Measurements from ENCODE around the gene ECT2L. TPM values are rescaled to one million over a fixed set of nuclear protein-coding genes. Genes with fewer than 3 reads are reported as not detected.

ECT2L gene
- total and polyA plus RNA-seq, 3 donors from 2014 or later: 0.16 to 1.6 (median 0.19) TPM

DNA sequence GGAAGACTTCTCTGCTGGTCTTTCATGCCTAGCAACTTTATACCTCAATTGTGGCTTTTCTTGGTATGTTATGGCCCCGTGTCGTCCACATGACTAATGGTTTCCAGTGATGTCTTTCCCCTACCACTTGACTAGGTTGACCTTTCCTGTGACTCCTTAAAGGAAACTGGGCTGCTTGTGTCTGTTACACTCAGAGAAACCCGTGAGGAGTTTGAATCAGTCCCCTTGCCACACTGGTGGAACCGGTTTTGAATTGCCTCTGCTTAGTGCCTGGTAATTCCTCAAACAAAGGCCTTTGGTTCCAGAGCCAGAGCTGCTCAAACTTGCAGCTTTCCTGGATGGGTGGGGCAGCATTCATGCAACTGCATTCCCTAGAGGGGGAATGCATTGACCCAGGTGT, 21.9 kb downstream of the ECT2L start:
- no peaks in the 10 kb centered on the region for H3K27me3 ChIP-seq
- intact Hi-C loops (cut with DNase I; ENCODE audit: low total_unique reads): no loop called here
- no peaks in the 10 kb centered on the region for H3K36me3 ChIP-seq (ENCODE audit: low read depth, missing control alignments)
- no peak overlapping the region for H3K4me3 ChIP-seq
- no peak overlapping the region for H3K27ac ChIP-seq
- 87 to 91% methylated on average over 4 of the region's 4 CpGs for WGBS, 2 donors
- TF ChIP-seq, protein P1, sequence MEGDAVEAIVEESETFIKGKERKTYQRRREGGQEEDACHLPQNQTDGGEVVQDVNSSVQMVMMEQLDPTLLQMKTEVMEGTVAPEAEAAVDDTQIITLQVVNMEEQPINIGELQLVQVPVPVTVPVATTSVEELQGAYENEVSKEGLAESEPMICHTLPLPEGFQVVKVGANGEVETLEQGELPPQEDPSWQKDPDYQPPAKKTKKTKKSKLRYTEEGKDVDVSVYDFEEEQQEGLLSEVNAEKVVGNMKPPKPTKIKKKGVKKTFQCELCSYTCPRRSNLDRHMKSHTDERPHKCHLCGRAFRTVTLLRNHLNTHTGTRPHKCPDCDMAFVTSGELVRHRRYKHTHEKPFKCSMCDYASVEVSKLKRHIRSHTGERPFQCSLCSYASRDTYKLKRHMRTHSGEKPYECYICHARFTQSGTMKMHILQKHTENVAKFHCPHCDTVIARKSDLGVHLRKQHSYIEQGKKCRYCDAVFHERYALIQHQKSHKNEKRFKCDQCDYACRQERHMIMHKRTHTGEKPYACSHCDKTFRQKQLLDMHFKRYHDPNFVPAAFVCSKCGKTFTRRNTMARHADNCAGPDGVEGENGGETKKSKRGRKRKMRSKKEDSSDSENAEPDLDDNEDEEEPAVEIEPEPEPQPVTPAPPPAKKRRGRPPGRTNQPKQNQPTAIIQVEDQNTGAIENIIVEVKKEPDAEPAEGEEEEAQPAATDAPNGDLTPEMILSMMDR (IDR thresholded peaks at IDR 0.05): no peak
- no peak for TF ChIP-seq POLR2A (IDR thresholded peaks at IDR 0.05)
- H3K4me1 ChIP-seq: no peaks in the 10 kb centered on the region
- no peak for DNase-seq
- no peaks in the 10 kb centered on the region for H3K9me3 ChIP-seq

DNA sequence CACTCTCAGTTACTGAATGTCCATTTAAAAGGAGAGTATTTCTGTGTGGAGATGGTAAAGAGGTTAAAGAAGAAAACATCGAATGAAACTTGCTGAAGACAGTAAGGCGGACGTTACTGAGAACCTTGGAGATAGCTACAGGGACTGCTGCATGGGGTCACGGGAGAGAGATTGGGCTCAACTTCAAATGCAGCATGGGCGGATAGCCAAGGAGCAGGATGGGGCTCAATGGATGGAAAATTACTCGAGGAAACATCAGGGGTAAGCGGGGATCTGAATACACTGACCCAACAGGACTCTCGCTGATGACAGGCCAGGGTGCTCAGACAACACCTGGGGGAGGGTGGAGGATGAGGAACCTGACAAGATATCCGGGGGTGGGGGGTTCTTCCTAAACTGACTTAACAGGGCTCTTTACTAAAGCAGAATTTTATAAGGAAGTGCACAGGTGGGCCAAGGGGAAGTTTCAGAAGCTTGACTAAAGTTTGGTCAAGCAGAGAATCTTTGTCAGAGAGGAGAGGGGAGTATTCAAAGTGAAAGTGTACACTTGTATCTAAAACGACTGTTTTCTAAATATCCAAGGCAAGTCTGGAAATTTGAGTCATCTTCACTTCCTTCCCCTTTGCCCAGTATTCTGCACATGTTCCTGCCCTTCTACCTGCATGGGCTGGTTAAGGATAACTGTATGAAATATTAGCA, 22.8 kb downstream of the ECT2L start:
- Histone ChIP-seq H3K9me3 (no peaks in the 10 kb centered on the region), H3K36me3 (ENCODE audit: low read depth, missing control alignments) (no peaks in the 10 kb centered on the region), H3K4me3 (no peak overlapping the region), H3K4me1 (no peaks in the 10 kb centered on the region), H3K27ac (no peak overlapping the region), H3K27me3 (no peaks in the 10 kb centered on the region)
- DNase-seq: no peak
- 73 to 80% methylated on average over 10 of the region's 10 CpGs for WGBS, 2 donors
- TF ChIP-seq POLR2A (IDR thresholded peaks at IDR 0.05): no peak
- TF ChIP-seq, protein P1 (IDR thresholded peaks at IDR 0.05): no peak
- intact Hi-C loops (cut with DNase I; ENCODE audit: low total_unique reads): no loop called here

DNA sequence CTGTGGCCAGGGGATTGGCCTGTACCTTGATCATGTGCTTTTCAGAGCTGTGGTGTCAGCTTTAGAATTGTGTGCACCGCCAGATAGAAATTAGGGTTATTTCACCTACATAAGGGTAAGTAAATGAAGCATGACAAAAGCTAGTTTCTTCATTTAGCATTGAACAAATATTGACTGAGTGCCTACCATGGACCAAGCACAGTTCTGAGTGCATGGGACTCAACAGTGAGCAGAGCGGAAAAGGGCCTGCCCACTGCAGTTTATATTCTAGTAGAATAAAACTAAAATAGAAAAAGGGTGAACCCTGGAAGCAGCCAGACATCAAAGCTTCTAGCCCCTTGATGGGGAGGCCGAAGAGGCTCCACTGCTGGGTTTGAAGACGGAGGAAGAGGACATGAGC, 25.6 kb downstream of the ECT2L start:
- no peaks in the 10 kb centered on the region for H3K36me3 ChIP-seq (ENCODE audit: low read depth, missing control alignments)
- H3K27me3 ChIP-seq: no peaks in the 10 kb centered on the region
- intact Hi-C loops (cut with DNase I; ENCODE audit: low total_unique reads): no loop called here
- H3K27ac ChIP-seq: no peak overlapping the region
- WGBS, 2 donors: 94 to 98% methylated on average over 4 of the region's 4 CpGs
- DNase-seq: no peak
- TF ChIP-seq, protein P1 (IDR thresholded peaks at IDR 0.05): no peak
- no peak for TF ChIP-seq POLR2A (IDR thresholded peaks at IDR 0.05)
- no peaks in the 10 kb centered on the region for H3K4me1 ChIP-seq
- no peaks in the 10 kb centered on the region for H3K9me3 ChIP-seq
- H3K4me3 ChIP-seq: no peak overlapping the region

DNA sequence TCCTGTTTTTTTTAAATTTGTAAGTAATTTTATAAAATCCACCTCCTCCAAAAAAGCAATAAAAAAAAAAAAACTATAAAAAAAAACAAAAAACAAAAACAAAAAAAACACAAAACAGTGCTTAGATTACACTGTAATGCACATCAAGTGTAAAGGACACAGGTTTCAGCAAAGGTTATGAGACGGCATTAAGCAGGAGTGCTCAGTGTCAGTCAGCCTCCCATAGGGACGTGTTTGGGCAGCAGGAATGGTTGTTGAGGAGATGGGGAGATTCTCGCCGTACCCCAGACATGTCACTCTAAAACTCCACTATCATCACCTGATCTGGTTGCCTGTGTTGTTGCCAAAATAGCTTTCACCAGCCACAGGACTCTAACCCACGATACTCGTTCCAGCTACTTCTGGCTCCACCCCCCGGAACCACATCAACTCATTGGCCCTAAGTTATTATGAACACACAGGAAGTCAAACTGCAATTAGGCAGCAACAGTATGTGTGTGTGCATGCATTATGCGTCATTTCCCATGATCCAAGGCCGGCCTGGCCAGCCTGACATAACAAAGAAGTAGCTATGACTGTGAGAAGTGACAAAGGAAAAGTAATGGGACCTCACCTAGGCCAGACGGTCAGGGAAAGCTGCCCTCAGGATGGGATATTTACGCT, 28.7 kb downstream of the ECT2L start:
- H3K4me3 ChIP-seq: no peak overlapping the region
- no peak for DNase-seq
- H3K4me1 ChIP-seq: no peaks in the 10 kb centered on the region
- intact Hi-C loops (cut with DNase I; ENCODE audit: low total_unique reads): no loop called here
- 89 to 94% methylated on average over 11 of the region's 11 CpGs for WGBS, 2 donors
- no peaks in the 10 kb centered on the region for H3K27me3 ChIP-seq
- no peaks in the 10 kb centered on the region for H3K36me3 ChIP-seq (ENCODE audit: low read depth, missing control alignments)
- no peak for TF ChIP-seq POLR2A (IDR thresholded peaks at IDR 0.05)
- TF ChIP-seq, protein P1 (IDR thresholded peaks at IDR 0.05): no peak
- H3K27ac ChIP-seq: no peak overlapping the region
- no peaks in the 10 kb centered on the region for H3K9me3 ChIP-seq

Measured in testis (tissue), 3 donors.